NOMO-1 (cell line): Measurements from ENCODE around the gene ADGRG4.
"Not testable (repeated sequence)": the region's sequence is repeated elsewhere in the genome, so short reads cannot be mapped to it uniquely, and the experiment has no call there.

Source experiments
- DNase-seq, 2 experiments: peaks; one replicate each; lab custom pipeline; 2025; ENCODE audit not compliant: unreplicated experiment in 2 of 2; lab: John Stamatoyannopoulos, UW

Gene ADGRG4

DNA sequence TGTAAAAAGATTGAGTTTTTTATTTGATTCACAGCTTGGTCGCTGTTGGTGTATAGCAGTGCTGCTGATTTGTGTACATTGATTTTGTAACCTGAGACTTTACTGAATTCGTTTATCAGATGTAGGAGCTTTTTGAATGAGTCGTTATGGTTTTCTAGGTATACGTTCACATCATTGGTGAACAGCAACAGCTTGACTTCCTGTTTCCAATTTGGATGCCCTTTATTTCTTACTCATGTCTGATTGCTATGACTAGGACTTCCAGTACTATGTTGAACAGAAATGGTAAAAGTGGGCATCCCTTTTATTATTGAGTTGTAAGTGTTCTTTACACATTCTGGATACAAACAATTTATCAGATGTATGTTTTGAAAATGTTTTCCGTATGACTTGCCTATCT lies 76.0 kb downstream of the ADGRG4 start:
- DNase-seq, result no peak

DNA sequence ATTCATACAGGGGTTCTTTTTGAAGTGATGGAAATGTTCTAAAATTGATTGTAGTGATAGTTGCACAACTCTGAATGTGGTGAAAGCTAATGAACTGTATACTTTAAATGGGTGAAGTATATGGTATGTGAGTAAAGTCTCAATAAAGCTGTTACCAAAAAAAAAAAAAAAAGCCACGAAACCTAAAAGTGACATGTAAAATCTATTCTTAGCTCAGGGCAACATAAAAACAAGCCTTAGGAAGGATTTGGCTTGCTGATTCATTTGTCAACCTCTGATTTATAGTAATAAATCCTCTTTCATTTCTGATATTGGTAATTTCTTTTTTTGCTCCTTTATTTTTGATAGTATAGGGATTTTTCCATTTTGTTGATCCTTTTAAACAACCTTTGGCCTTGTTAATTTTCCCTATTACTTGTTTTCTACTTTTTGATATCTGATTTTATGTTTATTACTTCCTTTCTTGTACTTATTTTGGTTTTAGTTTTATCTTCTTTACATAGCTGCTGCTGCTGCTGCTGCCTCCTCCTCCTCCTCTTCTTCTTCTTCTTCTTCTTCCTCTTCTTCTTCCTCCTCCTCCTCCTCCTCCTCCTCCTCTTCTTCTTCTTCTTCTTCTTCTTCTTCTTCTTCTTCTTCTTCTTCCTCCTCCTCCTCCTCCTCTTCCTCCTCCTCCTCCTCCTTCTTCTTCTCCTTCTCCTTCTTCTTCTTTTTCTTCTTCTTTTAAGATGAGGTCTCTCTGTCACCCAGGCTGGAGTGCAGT lies 79.4 kb downstream of the ADGRG4 start:
- peak in 1 of 2 experiments; percentile 16 for DNase-seq

DNA sequence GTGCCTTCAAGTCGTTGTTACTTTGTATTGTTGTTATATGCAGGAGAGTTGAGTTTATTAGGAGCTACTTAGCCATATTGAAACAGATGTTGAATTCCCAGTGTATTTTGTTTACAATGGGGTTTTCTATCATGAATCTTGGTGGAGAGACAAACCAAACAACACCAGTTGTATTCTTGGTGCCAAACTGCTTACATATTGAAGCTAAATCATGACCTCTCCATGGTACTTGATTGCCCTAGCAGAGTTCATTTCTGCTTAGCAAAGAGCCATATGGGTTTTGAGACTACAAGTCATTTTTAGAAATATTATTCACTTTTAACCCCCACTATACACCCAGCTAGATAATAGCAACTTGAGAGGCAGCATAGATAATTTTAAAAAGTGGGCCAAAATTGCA lies 85.4 kb downstream of the ADGRG4 start:
- no peak for DNase-seq

DNA sequence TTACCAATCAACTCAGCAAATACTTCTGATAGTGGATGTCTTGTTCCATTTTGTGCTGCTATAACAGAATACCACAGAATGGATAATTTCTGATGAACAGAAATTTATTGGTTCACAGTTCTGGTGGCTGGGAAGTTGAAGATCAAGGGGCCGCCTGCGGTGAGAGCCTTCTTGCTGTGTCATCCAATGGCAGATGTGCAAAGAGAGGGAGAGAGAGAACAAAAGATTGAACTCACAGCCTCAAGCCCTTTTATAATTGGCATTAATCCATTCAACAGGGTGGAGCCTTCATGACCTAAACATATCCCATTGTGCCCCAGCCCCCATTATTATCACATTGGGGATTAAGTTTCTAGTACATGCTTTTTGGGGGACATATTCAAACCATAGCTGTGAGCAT lies 86.1 kb downstream of the ADGRG4 start:
- DNase-seq, result peak in 1 of 2 experiments; percentile 21

DNA sequence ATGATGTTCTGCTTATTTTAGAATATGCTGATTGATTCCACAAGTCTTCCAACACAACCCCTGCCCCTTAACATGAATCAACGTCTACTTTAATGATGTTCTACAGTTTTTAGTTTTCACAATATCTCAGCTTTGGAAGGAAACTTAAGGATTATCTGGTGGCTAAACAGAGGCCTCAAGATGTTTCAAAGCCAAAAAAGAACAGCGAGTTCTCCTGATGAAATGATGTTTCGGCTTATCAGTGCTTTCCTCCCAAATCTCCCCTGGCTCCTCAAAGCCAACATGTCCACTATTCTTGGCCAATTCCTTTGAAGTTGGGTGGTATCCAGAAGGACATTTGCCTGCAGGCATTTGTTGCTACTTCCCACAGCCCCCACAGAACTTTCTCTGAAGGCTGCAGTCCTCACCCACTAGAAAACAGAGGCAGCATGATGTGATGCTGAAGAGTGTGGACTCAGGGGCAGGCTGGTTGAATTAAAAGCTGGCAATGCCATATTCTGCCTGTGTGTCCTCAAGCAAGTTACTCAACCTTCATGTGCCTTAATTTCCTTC lies 87.3 kb downstream of the ADGRG4 start:
- peak in 1 of 2 experiments; percentile 64 for DNase-seq

DNA sequence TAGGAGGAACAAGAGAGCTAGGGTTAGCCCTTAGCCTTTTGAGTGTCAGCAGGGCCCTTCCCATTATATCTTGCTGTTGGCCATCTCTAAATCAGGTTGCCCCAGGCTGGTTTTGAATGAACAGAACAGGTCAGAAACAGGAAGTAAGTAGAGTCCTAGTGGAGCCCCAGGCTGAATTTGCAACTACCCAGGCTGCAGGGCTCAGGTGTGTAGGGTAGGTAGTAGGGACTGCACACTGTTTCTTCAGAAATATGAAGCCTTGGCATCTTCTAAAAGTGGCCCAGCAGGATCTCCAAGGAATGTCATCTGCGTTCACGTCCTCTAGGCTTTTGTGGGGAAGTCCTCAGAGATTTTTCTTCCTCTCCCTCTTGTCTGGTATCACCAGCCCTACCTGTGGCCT lies 90.2 kb downstream of the ADGRG4 start:
- DNase-seq, result no peak

DNA sequence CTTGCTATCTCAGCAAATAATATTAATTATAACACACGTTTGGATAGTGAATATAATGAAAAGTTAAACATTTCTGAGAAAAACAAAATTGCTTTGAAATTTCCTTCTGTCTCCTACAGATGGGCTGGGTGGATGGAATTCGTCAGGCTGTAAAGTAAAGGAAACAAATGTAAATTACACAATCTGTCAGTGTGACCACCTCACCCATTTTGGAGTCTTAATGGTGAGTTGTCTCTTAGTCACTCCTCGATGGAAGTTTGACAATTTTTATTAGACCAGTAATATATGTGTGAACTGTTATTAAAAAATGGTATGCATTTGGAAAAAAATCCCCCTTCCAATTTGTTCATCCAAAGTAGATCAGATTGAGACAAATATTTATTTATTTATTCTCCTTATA lies 94.5 kb downstream of the ADGRG4 start:
- no peak for DNase-seq

DNA sequence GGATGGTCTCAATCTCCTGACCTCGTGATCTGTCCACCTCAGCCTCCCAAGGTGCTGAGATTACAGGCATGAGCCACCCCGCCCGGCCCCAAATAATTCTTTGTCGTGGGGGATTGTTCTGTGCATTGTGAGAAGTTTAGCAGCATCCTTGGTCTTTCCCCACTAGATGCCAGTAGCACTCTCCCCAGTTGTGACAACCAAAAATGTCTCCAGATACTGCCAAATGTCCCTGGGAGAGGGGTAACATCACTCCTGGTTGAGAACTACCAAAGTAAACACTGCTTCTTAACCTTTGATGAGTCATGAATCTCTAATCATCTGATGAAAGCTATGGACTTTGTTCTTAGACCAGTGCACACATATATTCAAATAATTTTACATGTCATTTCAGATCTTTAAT lies 96.2 kb downstream of the ADGRG4 start:
- DNase-seq, result no peak

DNA sequence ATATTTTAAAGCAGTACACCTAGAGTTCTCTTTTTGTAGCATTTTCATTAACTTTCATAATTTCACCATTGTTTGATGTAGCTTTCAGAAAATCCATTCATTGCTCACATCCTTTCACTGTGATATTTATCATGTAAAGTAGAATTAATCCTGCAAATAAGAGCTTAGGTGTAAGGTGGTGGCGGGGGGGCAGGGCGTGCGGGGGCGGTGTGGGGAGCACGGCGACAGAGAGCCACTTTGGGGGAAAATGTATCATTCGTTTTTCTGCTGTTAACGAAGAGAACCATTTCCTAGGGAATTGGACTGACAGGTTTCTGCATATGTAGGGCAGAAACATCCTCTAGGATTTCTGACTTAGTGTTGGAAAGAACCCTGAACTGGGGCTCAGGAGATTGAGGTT lies 104.4 kb downstream of the ADGRG4 start:
- no peak for DNase-seq

DNA sequence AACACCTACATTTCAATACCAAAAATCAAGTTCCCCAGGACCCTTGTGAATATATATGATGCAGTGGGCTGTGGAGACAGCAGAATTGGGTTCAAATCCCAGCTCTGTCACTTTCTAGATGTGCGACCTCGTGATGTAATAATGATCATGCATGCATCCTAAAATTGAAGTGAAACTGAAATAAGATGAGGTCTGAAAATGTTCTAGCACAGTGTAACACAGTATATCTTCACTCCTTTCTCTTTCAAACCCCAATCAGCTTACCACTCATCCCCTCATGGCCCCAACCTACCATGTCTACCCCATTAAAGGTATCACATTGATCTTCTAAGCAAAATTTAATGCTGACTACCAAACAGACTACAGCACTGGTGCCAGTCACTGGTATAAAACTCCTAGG lies 117.0 kb downstream of the ADGRG4 start:
- peak in 1 of 2 experiments; percentile 7 for DNase-seq

DNA sequence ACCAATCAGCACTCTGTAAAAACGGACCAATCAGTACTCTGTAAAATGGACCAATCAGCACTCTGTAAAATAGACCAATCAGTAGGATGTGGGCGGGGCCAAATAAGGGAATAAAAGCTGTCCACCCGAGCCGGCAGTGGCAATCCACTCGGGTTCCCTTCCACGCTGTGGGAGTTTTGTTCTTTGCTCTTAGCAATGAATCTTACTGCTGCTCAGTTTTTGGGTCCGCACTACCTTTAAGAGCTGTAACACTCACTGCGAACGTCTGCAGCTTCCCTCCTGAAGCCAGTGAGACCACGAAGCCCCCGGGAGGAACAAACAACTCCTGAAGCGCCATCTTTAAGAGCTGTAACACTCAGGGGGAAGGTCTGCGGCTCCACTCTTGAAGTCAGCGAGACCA lies 120.6 kb downstream of the ADGRG4 start:
- no peak for DNase-seq

DNA sequence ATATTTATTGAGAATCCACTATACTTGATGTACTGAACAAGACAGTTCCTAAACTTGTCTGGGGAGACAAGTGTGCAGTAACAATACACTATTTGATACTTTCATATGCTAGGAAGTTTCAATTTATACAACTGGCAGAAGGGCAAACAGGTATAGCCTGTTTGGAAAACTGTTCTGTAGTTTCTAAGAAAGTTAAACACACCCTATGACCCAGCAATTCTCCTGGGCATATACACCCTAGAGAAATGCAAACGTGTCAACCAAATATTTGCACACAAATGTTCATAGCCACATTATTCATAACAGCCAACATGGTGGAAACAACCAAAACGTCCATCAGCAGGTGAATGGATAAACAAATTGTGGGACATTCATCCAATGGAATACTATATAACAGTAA lies 123.0 kb downstream of the ADGRG4 start:
- no peak for DNase-seq

DNA sequence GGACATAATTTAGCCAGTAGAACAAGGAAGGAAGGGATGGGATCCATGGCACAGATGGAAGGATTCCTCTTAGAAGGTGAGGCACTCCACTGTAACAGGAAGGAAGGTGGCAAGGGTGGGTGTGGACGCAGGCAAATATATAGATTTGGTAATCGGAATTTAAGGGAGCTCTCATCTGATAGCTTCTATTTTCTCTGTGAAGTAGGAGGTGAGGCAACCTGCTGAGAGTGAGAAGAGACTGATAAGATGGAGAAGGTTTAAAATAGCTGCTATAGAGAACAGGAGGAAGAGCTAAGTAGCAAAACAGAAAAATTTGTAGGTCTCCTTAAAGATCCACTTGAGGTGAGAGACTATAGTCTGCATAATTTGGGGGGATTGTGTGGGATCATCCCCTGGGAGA lies 125.2 kb downstream of the ADGRG4 start:
- no peak for DNase-seq

DNA sequence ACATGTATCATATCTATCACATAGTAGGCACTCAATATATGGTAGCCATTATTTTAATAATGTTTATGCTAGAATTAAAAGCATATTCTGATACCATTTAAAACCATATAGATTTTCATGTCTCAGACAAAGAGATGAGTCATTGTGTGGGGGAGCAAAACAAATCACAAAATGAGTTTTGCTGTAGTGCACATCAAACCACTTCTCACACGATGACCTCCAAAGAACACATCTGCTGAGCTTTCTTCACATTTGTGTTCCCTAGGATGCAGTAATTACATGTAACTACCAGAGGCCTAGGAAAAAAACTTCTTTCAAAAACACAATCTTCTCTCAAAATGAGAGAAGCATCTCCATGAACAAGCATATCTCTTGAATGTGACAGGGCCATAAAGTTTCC lies 130.9 kb downstream of the ADGRG4 start:
- DNase-seq, result no peak

DNA sequence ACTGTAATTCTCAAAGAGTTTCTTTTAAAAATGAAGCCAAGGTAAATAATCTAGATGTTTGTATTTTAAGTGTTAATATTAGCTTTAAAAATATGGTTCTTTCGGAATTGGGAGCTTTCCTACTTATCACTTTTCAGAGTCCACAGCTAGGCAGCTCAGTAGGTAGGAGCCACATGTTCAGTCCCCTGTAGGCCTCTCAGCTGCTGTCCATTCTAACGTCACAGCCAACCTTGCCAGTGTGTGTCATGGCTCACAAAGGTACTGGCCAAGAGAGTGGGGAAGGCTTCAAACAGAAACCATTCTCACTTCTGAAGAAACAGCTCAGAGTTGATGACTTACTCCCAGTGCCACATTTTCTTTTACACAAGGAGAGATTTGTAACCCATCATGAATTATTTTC lies 137.0 kb downstream of the ADGRG4 start:
- DNase-seq, result no peak

DNA sequence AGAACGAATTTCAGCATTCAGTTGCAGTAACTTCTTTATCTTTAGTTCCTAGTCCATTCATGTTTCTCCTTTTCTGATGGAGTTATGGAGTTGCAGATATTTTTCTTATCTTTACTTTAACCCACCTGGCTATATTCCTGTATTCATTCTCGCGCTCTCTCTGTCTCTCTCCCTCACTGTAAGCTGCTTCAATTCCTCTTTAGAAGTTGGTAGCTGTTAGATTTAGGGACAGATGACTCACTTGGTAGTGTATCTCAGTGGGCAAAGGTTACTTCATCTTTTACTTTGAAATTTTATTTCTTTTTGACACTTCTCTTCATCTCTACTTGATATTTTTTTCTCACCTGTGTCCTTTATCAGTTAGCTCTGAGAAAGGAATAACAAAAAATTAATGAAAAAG lies 137.4 kb downstream of the ADGRG4 start:
- DNase-seq, result no peak

DNA sequence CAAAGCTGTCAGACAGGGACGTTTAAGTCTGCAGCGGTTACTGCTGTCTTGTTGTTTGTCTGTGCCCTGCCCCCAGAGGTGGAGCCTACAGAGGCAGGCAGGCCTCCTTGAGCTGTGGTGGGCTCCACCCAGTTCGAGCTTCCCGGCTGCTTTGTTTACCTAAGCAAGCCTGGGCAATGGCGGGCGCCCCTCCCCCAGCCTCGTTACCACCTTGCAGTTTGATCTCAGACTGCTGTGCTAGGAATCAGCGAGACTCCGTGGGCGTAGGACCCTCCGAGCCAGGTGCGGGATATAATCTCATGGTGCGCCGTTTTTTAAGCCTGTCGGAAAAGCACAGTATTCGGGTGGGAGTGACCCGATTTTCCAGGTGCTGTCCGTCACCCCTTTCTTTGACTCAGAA lies 144.9 kb downstream of the ADGRG4 start:
- DNase-seq, result not testable (repeated sequence)

DNA sequence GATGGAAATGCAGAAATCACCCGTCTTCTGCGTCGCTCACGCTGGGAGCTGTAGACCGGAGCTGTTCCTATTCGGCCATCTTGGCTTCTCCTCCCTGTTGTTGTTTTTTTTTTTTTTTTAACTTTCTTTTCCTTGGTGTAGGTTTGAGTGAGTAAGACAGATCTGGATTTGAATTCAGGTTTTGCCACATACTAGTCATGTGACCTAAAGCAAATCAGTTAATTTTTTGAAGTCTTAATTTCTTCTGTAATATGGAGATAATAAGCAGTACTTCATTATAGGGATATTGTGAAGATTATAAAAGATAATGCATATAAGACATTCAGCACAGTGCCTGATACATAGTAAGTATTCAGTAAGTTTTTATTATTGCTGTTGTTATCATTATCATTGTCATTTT lies 145.4 kb downstream of the ADGRG4 start:
- DNase-seq, result no peak

DNA sequence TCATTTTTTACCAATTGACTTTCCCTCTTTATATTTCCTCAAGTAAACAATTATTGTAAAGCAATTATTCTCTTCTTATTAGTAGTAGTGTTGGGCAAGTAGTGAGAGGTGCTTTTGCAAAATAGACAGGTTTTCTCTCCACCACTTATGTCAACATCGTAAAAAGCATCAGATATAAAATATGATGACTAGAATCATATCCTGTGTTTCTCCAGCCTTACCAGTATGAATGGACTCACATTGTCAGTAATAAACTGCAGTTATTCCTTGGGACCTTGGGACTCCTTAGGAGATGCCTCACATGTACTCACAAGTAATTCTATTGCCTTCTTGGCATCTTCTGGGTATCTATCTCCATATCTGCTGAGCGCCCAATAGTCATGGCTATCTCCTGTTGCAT lies 146.5 kb downstream of the ADGRG4 start:
- no peak for DNase-seq

DNA sequence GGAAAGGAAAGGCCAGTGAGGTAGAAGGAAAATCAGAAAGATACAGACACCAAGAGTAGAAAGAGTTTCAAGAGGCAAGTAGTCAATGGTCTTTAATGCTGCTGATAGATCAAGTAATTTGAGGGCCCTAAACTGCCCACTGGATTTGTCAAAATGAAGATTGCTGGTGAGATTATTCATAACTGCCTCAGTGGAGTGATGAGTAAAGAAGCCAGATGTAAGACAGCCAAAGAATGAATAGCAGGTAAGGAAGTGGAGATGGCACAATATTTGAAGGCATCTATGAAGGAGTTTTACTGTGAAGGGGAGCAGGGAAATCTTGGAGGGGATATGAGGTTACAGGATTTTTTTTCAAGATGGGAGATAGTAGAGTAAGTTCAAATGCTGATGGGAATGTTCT lies 147.2 kb downstream of the ADGRG4 start:
- no peak for DNase-seq

DNA sequence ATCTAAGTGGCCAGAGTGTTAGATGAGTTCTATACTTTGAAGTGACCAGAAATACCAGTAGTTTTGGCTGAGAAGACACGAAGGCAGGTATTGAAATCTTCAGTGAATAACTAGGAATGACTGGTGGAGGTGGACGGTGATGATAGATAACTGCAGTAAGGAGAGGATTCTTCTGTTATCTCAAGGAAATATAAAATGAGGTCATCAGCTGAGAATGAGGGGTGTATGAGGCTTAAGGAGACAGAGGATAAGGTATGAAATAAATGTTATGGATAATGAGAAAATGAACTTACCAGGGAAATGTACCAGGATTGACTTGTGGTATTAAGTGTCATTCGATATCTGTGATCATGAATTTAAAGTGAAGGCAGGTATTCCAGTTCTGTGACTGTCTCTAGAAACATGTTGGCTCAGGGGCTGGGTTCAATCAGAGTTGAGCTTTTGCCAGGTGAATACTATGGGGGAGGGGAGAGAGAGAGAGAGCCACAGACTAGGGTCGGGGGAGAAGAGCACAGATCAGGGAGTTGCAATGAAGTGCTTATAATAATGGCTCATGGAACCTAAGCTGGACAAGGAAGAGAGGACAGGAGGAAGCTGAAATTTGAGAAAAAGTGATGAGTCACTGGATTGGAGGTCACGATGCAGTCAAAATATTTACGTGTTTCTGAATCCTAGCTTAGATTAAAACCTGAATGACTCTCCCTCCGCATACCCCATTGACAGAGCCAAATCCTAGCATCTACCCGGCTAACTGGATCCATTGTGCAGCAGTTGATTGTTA lies 149.5 kb downstream of the ADGRG4 start:
- no peak for DNase-seq

DNA sequence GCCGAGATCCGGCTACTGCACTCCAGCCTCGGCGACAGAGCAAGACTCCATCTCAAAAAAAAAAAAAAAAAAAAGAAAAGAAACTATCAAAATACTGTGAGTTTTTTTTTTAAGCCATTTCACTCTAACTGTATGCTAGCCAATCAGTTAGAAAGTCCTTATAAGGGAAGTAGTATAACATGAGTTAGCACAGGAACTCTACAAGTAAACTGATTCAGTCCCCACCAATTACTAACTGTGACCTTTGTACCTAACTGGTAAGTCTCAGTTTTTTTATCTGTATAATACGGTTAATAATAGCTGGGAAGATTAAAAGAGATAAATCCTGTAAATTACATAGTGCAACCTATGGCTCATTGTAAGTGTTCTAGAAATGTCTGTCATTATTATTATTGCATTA lies 151.9 kb downstream of the ADGRG4 start:
- no peak for DNase-seq
